A673 (cell line): ENCODE results near the gene MGAT5B.
A peak's percentile ranks its signal among the peaks of the same experiment; 100 is the strongest.

Source experiments
- EZH2 ChIP-seq: fragments of 200-600 bp; sonication (generic); IDR thresholded peaks from 2 replicates; pipeline ENCODE4 v1.6.1; 2017; ENCODE audit warnings: borderline replicate concordance, low read depth, mild to moderate bottlenecking, mixed read lengths, antibody characterized with exemption, low read length; ENCODE audit not compliant: poor library complexity, severe bottlenecking
- TF ChIP-seq, protein P1 (sequence below): fragments of 300-800, 200-600 bp; sonication (generic); conservative IDR thresholded peaks from 2 replicates; pipeline ENCODE4 v1.5.1; 2017; ENCODE audit warnings: low read depth, mild to moderate bottlenecking, antibody characterized with exemption, low read length, moderate library complexity, mixed read lengths

- TF ChIP-seq, protein P1, sequence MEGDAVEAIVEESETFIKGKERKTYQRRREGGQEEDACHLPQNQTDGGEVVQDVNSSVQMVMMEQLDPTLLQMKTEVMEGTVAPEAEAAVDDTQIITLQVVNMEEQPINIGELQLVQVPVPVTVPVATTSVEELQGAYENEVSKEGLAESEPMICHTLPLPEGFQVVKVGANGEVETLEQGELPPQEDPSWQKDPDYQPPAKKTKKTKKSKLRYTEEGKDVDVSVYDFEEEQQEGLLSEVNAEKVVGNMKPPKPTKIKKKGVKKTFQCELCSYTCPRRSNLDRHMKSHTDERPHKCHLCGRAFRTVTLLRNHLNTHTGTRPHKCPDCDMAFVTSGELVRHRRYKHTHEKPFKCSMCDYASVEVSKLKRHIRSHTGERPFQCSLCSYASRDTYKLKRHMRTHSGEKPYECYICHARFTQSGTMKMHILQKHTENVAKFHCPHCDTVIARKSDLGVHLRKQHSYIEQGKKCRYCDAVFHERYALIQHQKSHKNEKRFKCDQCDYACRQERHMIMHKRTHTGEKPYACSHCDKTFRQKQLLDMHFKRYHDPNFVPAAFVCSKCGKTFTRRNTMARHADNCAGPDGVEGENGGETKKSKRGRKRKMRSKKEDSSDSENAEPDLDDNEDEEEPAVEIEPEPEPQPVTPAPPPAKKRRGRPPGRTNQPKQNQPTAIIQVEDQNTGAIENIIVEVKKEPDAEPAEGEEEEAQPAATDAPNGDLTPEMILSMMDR, result no peak
- peak; percentile 76 for TF ChIP-seq EZH2
These were observed 678 bp downstream of the MGAT5B start for GRCh38 chr17:76868669-76869495.
